HUES6 (cell line): ENCODE results near the gene PPP1R14C.

Source experiments
- H3K27ac ChIP-seq: 2 replicates; pipeline ENCODE4 v1.7.0; 2013; ENCODE audit warnings: low read depth, mild to moderate bottlenecking, low read length, inconsistent platforms
- H3K27me3 ChIP-seq: 2 replicates; pipeline ENCODE4 v1.6.1; 2013; ENCODE audit warnings: low read length; ENCODE audit not compliant: control insufficient read depth, insufficient read depth
- H3K36me3 ChIP-seq: 2 replicates; pipeline ENCODE4 v1.6.1; 2013; ENCODE audit warnings: low read length; ENCODE audit not compliant: control insufficient read depth, insufficient read depth
- H3K4me1 ChIP-seq: 2 replicates; pipeline ENCODE4 v1.6.1; 2013; ENCODE audit warnings: low read length; ENCODE audit not compliant: control insufficient read depth, insufficient read depth
- H3K4me3 ChIP-seq: 2 replicates; pipeline ENCODE4 v1.5.1; 2013; ENCODE audit warnings: low read depth, low read length
- H3K9ac ChIP-seq: one replicate; pipeline ENCODE4 v1.6.1; 2013; ENCODE audit warnings: mild to moderate bottlenecking, low read length
- H3K9me3 ChIP-seq: 2 replicates; pipeline ENCODE4 v1.6.1; 2013; ENCODE audit warnings: low read depth, low read length; ENCODE audit not compliant: control insufficient read depth, insufficient read depth

PPP1R14C gene

GRCh38 chr6:150220634-150221551 is 78.0 kb downstream of the PPP1R14C start:
- H3K9me3 ChIP-seq: no peaks in the 10 kb centered on the region
- H3K27ac ChIP-seq: no peak overlapping the region
- no peaks in the 10 kb centered on the region for H3K27me3 ChIP-seq
- H3K4me3 ChIP-seq: no peak overlapping the region
- no peaks in the 10 kb centered on the region for H3K36me3 ChIP-seq
- H3K4me1 ChIP-seq: peaks cover 13% of the 10 kb centered on the region
- no peak overlapping the region for H3K9ac ChIP-seq

- Histone ChIP-seq H3K9me3 (no peaks in the 10 kb centered on the region), H3K9ac (no peak overlapping the region), H3K27ac (no peak overlapping the region), H3K4me3 (no peak overlapping the region), H3K27me3 (peaks cover 14% of the 10 kb centered on the region; the same call in 1 of the 2 replicates), H3K36me3 (no peaks in the 10 kb centered on the region), H3K4me1 (peaks cover 34% of the 10 kb centered on the region)
These were observed 82.0 kb downstream of the PPP1R14C start for GRCh38 chr6:150224820-150225219.

DNA sequence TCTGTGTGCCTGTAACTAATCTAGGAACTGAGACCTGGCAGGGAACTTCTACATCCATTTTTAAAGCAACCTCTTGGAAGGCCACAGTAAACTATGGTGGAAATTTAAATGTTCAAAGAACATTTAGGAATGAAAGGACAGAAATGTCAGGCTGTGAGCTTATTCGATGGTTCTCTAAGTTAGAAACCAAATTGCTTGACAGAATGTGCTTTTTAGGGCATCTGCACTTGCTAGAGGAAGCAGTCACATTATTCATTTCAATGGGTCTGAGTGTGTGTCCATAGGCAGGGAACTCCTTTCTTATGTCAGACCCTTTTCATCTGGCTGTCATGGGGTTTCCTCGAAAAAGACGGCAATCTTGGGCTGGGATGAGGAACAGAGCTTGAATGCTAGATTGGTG is 84.4 kb downstream of the PPP1R14C start:
- Histone ChIP-seq H3K27me3 (peaks cover 14% of the 10 kb centered on the region; the same call in 1 of the 2 replicates), H3K9me3 (no peaks in the 10 kb centered on the region), H3K36me3 (no peaks in the 10 kb centered on the region), H3K27ac (no peak overlapping the region), H3K4me3 (no peak overlapping the region), H3K9ac (no peak overlapping the region), H3K4me1 (peaks cover 40% of the 10 kb centered on the region)

DNA sequence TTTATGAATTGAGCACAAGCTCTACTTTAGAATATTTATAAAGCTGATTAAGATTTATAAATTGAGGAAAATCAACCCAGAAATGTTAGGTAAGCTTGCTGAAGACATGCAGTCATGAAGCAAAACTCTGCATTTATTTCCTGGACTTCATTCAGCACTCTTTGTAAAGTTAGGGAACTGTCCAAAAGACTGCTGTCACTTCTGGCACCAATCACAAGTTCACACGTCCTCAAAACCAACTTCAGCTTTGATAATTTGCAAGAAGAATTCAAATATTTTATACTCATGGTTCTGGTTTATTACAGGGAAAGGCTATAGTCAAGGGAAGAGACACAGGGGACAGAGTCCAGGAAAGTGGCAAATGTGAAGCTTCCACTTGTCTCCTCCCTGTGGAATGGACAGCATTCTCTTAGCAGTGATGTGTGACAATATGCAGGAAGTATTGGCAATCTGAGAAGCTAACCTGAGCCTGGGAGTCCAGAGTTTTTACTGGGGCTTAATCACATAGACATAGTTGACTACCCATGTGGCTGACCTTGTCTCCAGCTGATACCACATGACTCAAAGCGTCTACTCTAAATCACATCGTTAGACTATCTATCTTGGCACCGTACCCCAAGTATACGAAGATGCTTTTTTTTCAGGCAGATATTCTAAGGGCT is 85.4 kb downstream of the PPP1R14C start:
- no peak overlapping the region for H3K27ac ChIP-seq
- H3K4me3 ChIP-seq: no peak overlapping the region
- peaks cover 14% of the 10 kb centered on the region; the same call in 1 of the 2 replicates for H3K27me3 ChIP-seq
- no peaks in the 10 kb centered on the region for H3K9me3 ChIP-seq
- H3K9ac ChIP-seq: no peak overlapping the region
- no peaks in the 10 kb centered on the region for H3K36me3 ChIP-seq
- H3K4me1 ChIP-seq: peaks cover 40% of the 10 kb centered on the region

DNA sequence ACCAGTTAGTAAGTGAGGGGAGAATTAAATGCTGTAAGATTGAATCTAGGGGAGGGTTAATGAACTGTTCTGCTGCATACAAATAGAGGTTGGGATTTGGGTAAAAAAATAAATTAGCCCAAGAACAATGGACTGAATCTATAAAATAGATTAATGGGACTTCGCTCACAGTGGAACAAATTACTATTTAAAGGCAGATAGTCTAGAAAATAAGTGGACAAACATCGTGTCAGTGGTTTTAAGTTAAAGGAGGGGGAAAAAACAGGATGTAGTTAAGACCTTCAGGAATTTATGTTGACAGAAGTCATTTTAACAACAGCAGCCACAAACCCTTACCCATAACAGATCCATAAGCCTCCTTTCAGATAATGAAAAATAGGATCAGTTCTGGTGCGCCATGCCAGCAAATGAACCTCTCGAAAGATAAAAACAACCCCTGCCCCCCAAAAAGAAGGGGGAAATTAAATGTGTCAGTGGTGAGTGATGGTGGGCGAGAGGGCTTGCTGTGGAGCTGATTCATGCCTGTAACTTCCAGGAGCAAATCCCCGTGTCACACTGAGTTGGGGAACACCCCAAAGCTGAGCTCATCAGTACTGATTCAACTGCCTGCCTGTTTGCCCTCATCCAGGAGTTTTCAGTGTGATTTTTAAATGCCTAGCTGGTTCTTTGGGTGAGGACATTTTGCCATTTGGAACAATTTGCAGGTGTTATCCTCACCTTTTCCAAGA is 86.8 kb downstream of the PPP1R14C start:
- no peak overlapping the region for H3K27ac ChIP-seq
- H3K4me3 ChIP-seq: no peak overlapping the region
- peaks cover 14% of the 10 kb centered on the region; the same call in 1 of the 2 replicates for H3K27me3 ChIP-seq
- peaks cover 39% of the 10 kb centered on the region for H3K4me1 ChIP-seq
- no peak overlapping the region for H3K9ac ChIP-seq
- H3K9me3 ChIP-seq: no peaks in the 10 kb centered on the region
- H3K36me3 ChIP-seq: no peaks in the 10 kb centered on the region

GRCh38 chr6:150230164-150230561 is 87.3 kb downstream of the PPP1R14C start:
- no peaks in the 10 kb centered on the region for H3K36me3 ChIP-seq
- H3K9me3 ChIP-seq: no peaks in the 10 kb centered on the region
- peaks cover 34% of the 10 kb centered on the region for H3K4me1 ChIP-seq
- no peak overlapping the region for H3K4me3 ChIP-seq
- peaks cover 14% of the 10 kb centered on the region; the same call in 1 of the 2 replicates for H3K27me3 ChIP-seq
- H3K27ac ChIP-seq: no peak overlapping the region
- H3K9ac ChIP-seq: no peak overlapping the region

DNA sequence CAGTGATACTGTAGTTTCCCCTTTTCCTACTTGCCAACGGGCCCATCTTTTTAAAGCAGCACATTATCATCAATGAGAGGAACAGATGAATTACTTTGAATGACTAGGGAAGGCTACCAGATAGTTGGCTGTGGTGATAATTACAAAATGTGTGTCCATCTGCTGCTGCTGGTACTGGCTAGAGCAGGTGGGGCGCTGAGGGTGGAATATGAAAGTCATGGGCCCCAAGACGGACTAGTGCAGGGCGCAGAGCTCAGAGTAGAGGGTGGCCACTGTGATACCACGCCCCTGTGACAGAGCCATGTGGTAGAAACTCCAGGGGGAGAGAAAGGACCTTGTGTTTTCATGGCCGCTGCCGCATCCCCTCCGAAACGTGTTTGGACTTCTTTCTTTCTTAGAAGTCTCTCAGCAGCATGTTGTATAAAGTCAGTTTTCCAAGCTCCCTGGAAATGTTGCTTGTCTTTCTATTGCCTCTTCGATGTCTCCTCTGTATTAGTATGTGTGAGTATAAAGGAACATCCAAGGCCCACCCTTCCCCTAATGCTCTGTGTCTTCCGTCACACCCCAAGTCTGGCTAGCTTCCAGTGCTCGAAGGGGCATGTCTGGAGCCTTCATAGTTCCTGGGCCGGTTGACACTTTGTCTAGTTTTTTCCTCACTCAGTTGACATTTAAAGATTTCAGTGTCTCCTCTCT is 88.1 kb downstream of the PPP1R14C start:
- Histone ChIP-seq H3K27ac (no peak overlapping the region), H3K36me3 (no peaks in the 10 kb centered on the region), H3K4me3 (no peak overlapping the region), H3K9me3 (no peaks in the 10 kb centered on the region), H3K27me3 (peaks cover 14% of the 10 kb centered on the region; the same call in 1 of the 2 replicates), H3K9ac (no peak overlapping the region), H3K4me1 (peaks cover 26% of the 10 kb centered on the region)

DNA sequence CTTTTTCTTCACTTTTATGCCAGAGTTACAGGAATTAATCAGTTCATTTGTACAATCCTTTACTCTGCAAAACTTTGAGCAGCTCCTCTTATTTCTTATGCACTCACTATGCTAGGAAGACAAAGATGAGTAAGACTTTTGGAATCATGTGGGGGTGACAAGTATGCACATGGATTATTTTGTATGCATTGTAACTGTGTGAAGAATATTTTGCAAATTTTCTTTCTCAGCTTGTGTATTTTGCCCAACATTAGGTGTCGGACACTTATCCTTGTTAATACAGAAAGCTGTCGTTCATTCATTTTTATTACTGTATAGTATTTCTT is 88.6 kb downstream of the PPP1R14C start:
- Histone ChIP-seq H3K36me3 (no peaks in the 10 kb centered on the region), H3K4me3 (no peak overlapping the region), H3K4me1 (peaks cover 22% of the 10 kb centered on the region), H3K9ac (no peak overlapping the region), H3K27me3 (peaks cover 14% of the 10 kb centered on the region; the same call in 1 of the 2 replicates), H3K27ac (no peak overlapping the region), H3K9me3 (no peaks in the 10 kb centered on the region)

DNA sequence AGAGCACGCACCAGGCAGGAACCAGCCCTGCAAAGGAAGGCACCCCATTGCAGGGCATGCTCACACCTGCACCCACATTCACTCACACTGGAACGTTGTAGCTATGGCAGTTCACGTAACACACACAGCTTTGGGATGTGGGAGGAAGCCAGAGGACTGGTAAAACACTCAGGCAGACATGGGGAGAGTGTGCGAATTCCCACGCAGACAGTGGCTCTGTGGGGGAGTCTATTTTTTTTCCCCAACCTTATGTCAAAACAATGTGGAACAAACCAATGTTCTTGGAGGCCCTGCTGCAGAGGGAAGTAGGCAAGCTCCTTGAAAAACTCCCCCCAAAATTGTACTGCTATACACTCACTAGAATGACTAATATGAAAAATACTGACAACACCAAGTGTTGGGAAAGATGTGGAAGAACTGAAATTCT is 91.0 kb downstream of the PPP1R14C start:
- H3K9ac ChIP-seq: no peak overlapping the region
- H3K9me3 ChIP-seq: no peaks in the 10 kb centered on the region; the same call in 1 of the 2 replicates
- peaks cover under 1% of the 10 kb centered on the region; the same call in 1 of the 2 replicates for H3K27me3 ChIP-seq
- no peak overlapping the region for H3K27ac ChIP-seq
- no peaks in the 10 kb centered on the region for H3K36me3 ChIP-seq
- peaks cover 11% of the 10 kb centered on the region; the same call in 1 of the 2 replicates for H3K4me1 ChIP-seq
- no peak overlapping the region for H3K4me3 ChIP-seq

DNA sequence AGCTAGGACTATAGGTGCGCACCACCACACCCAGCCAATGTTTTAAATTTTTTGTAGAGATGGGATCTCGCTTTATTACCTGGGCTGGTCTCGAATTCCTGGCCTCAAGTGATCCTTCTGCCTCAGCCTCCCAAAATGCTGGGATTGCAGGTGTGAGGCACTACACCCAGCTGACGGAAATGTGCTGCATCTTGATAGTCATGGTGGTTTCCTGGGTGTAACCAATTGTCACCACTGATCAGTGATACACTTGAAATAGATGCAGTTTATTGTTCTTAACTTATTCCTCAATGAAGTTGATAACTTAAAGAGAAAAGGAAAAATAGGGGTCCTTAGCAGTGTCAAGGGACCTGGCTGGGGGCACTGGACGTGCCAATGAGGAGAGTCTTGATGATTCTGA is 92.4 kb downstream of the PPP1R14C start:
- Histone ChIP-seq H3K9me3 (no peaks in the 10 kb centered on the region; the same call in 1 of the 2 replicates), H3K36me3 (no peaks in the 10 kb centered on the region), H3K4me3 (no peak overlapping the region), H3K27ac (no peak overlapping the region), H3K9ac (no peak overlapping the region), H3K27me3 (no peaks in the 10 kb centered on the region; the same call in 1 of the 2 replicates), H3K4me1 (peaks cover 2% of the 10 kb centered on the region; the same call in 1 of the 2 replicates)
